K562 (cell line): Measurements from ENCODE around the gene ALKBH2. TPM values are rescaled to one million over a fixed set of nuclear protein-coding genes. Genes with fewer than 3 reads are reported as not detected.
A peak's percentile ranks its signal among the peaks of the same experiment; 100 is the strongest.

Experiments
- BCLAF1 ChIP-seq, 2 experiments: fragments of 450-650 bp in 1 of 2; IDR thresholded peaks; 2 replicates each; pipeline ENCODE4 v1.6.1; 2011 to 2017; ENCODE audit warnings: low read depth in 2 of 2, antibody characterized with exemption in 1 of 2, borderline replicate concordance in 1 of 2, low read length in 1 of 2, mild to moderate bottlenecking in 1 of 2, mixed read lengths in 1 of 2; ENCODE audit not compliant: control insufficient read depth in 1 of 2
- ELK1 ChIP-seq: sonication (generic); formaldehyde crosslinking; IDR thresholded peaks from 2 replicates; pipeline ENCODE4 v1.8.1; 2022; ENCODE audit warnings: missing genetic modification reagents
- ETS2 ChIP-seq: IDR thresholded peaks from 2 replicates; pipeline ENCODE4 v1.6.1; 2016; ENCODE audit warnings: borderline replicate concordance, missing genetic modification characterization, mild to moderate bottlenecking, moderate library complexity, missing compliant biosample characterization; ENCODE audit not compliant: poor library complexity, severe bottlenecking
- ETV6 ChIP-seq, 3 experiments: fragments of 150-350 bp in 1 of 3; sonication (generic) in 1 of 3; formaldehyde crosslinking in 1 of 3; IDR thresholded peaks; 2 replicates each; pipeline versions ENCODE4 v1.6.1 to v1.8.0; 2014 to 2022; ENCODE audit warnings: borderline replicate concordance in 2 of 3, low read depth in 2 of 3, antibody characterized with exemption in 1 of 3, low read length in 1 of 3, mild to moderate bottlenecking in 1 of 3, missing genetic modification reagents in 1 of 3
- FOS ChIP-seq: IDR thresholded peaks from 3 replicates; pipeline ENCODE4 v1.6.1; 2011; ENCODE audit not compliant: insufficient read length; ENCODE audit errors: extremely low read depth
- FOXJ2 ChIP-seq: fragments of 200-800 bp; sonication (Bioruptor generic); IDR thresholded peaks from 2 replicates; pipeline ENCODE4 v1.6.1; 2016; ENCODE audit warnings: missing genetic modification characterization, missing compliant biosample characterization
- HMG20B ChIP-seq: fragments of 250-450 bp; sonication (Bioruptor Pico); IDR thresholded peaks from 2 replicates; pipeline ENCODE4 v1.5.0; 2021; ENCODE audit warnings: mild to moderate bottlenecking
- IFI16 ChIP-seq: fragments of 250-450 bp; sonication (Bioruptor Pico); IDR thresholded peaks from 2 replicates; pipeline ENCODE4 v2.1.2; 2022; ENCODE audit warnings: mild to moderate bottlenecking, inconsistent platforms
- NR0B1 ChIP-seq: fragments of 450-650 bp; IDR thresholded peaks from one replicate; pipeline ENCODE4 v1.6.1; 2018; ENCODE audit warnings: mild to moderate bottlenecking, moderate library complexity; ENCODE audit not compliant: partially characterized antibody
- PCBP1 ChIP-seq: fragments of 200-400 bp; formaldehyde crosslinking; IDR thresholded peaks from 2 replicates; pipeline ENCODE4 v1.6.1; 2018; ENCODE audit warnings: mild to moderate bottlenecking, low read depth, low read length; ENCODE audit not compliant: poor library complexity, severe bottlenecking
- PTTG1 ChIP-seq: fragments of 450-650 bp; IDR thresholded peaks from 2 replicates; pipeline ENCODE4 v1.6.1; 2016; ENCODE audit warnings: low read depth, mild to moderate bottlenecking, missing genetic modification characterization, missing compliant biosample characterization
- RBM14 ChIP-seq: fragments of 200-400 bp; formaldehyde crosslinking; IDR thresholded peaks from 2 replicates; pipeline ENCODE4 v1.6.1; 2018; ENCODE audit warnings: low read depth, mild to moderate bottlenecking, low read length, moderate library complexity, borderline replicate concordance; ENCODE audit not compliant: insufficient read depth
- SRSF1 ChIP-seq: fragments of 200-400 bp; formaldehyde crosslinking; IDR thresholded peaks from 2 replicates; pipeline ENCODE4 v1.6.1; 2017; ENCODE audit warnings: mild to moderate bottlenecking, low read depth, low read length, moderate library complexity
- STAG1 ChIP-seq: sonication (generic); formaldehyde crosslinking; IDR thresholded peaks from 2 replicates; pipeline ENCODE4 v1.5.0; 2020; ENCODE audit warnings: missing genetic modification reagents, borderline replicate concordance
- TAF7 ChIP-seq: fragments of 450-650 bp; IDR thresholded peaks from 2 replicates; pipeline ENCODE4 v1.6.1; 2016; ENCODE audit warnings: missing genetic modification characterization, missing compliant biosample characterization
- TEAD2 ChIP-seq: fragments of 450-650 bp; IDR thresholded peaks from 2 replicates; pipeline ENCODE4 v1.6.1; 2016; ENCODE audit warnings: missing genetic modification characterization, control low read depth, missing compliant biosample characterization
- TOE1 ChIP-seq, 2 experiments: fragments of 450-650 bp in 1 of 2; sonication (generic) in 1 of 2; formaldehyde crosslinking in 1 of 2; IDR thresholded peaks; 2 replicates each; pipeline versions ENCODE4 v1.7.1 to v1.8.0; 2016 to 2022; ENCODE audit warnings: borderline replicate concordance in 2 of 2, mild to moderate bottlenecking in 2 of 2, antibody characterized with exemption in 1 of 2, inconsistent platforms in 1 of 2, low read depth in 1 of 2, missing genetic modification reagents in 1 of 2, moderate library complexity in 1 of 2
- TRIM28 ChIP-seq: fragments of 450-650 bp; IDR thresholded peaks from 2 replicates; pipeline ENCODE4 v1.6.1; 2017
- ZNF282 ChIP-seq: sonication (generic); formaldehyde crosslinking; IDR thresholded peaks from 2 replicates; pipeline ENCODE4 v1.8.1; 2023; ENCODE audit warnings: missing genetic modification reagents
- polyA plus RNA-seq, 8 experiments: library from polyadenylated mRNA; depleted of rRNA in 4 of 8; stranded (reverse) in 5 of 8; unstranded in 3 of 8; fragments of >200 nt; fragmentation: Nextera tagmentation in 2 of 8; fragmentation: Illumina TruSeq in 1 of 8; extraction: Ambion mirVana in 2 of 8; extraction: Trizol in 1 of 8; gene quantifications; 2 replicates each; pipeline versions ENCODE4 v1.2.1 to v1.2.3, GENCODE V29; 2011 to 2014; ENCODE audit warnings: inconsistent platforms in 1 of 8, missing spikeins in 1 of 8
- total RNA-seq, 7 experiments: library from RNA; depleted of rRNA in 6 of 7; stranded (reverse); fragments of >200 nt in 6 of 7; fragmentation: Illumina TruSeq in 2 of 7; extraction: Trizol in 2 of 7; gene quantifications; 2 replicates each; pipeline versions ENCODE4 v1.2.1 to v1.2.3, GENCODE V29; 2011 to 2021; ENCODE audit warnings: low replicate concordance in 1 of 7

The ALKBH2 gene
- total and polyA plus RNA-seq, 9 of the 15 experiments (the other 6 are each of a cell fraction or from before 2014, with no cell fraction given), result 5.9 to 56.1 (median 41.9) TPM

- TF ChIP-seq SRSF1 (no peak), ZNF282 (CRISPR knock-in tag) (no peak), TRIM28 (no peak), IFI16 (CRISPR knock-in tag) (no peak), ELK1 (CRISPR knock-in tag) (no peak), PCBP1 (peak; percentile 69), FOS (no peak), NR0B1 (no peak), STAG1 (no peak), ETS2 (tag) (no peak), ETV6 (IDR thresholded peaks at IDR 0.05; ENCODE audit: borderline replicate concordance in 1 of 2, low read depth in 2 of 2, low read length in 1 of 2) (no peak), ETV6 (CRISPR knock-in tag; IDR thresholded peaks at IDR 0.05; ENCODE audit: borderline replicate concordance) (no peak), TAF7 (tag) (no peak; the same call in 1 of the 2 replicates), FOXJ2 (tag) (no peak), BCLAF1 (IDR thresholded peaks at IDR 0.05; ENCODE audit: borderline replicate concordance in 1 of 2, control insufficient read depth in 1 of 2, low read depth in 2 of 2, low read length in 1 of 2) (peak in 1 of 2 experiments; percentile 92; a peak in 1 of 4 replicates), PTTG1 (tag) (no peak), RBM14 (no peak), TOE1 (IDR thresholded peaks at IDR 0.05; ENCODE audit: borderline replicate concordance) (peak; percentile 87), TOE1 (CRISPR knock-in tag; IDR thresholded peaks at IDR 0.05; ENCODE audit: borderline replicate concordance, low read depth) (no peak), HMG20B (0 out of 2 replicates have a peak, but pooled peaks have one; percentile 53), TEAD2 (tag) (no peak)
These were observed 40.6 kb downstream of the ALKBH2 start, which contains the start of gene USP30 (continued) for GRCh38 chr12:109052414-109053323.
